HepG2 (cell line): Measurements from ENCODE around the gene ARHGEF11. TPM values are rescaled to one million over a fixed set of nuclear protein-coding genes. Genes with fewer than 3 reads are reported as not detected.

Experiments used
- ATAC-seq: fragments of 200-7000 bp; cut with Tn5 transposase; 3 replicates; pipeline ENCODE4 v1.9.1; 2020; ENCODE audit warnings: mild to moderate bottlenecking, moderate library complexity
- BruUV-seq: library from RNA; stranded (reverse); fragments of 400-500 nt; replicated peaks from 2 replicates; lab custom pipeline; 2021; lab: Mats Ljungman, UMichigan
- CTCF ChIA-PET: fragments of 300-600 bp; formaldehyde crosslinking; extraction: SDS; loops from one replicate; lab custom pipeline; 2021; ENCODE audit warnings: low total read pairs, inconsistent platforms, low intra/inter-chr PET ratio; lab: Yijun Ruan, JAX
- POLR2A ChIA-PET: fragments of 350-600 bp; sonication (Branson Sonifier 250); formaldehyde crosslinking; loops from one replicate; lab custom pipeline; 2020; ENCODE audit warnings: antibody characterized with exemption, inconsistent platforms; lab: Yijun Ruan, JAX
- DNase-seq: peaks from one replicate; pipeline ENCODE4 v3.0.0-alpha.2; 2015; ENCODE audit warnings: low spot score
- FAIRE-seq: peaks from 3 replicates; lab custom pipeline; 2011; peaks lifted over from hg19 to GRCh38; lab: Jason Lieb, UNC
- H2AFZ ChIP-seq: one replicate; pipeline ENCODE4 v1.6.1; 2011; ENCODE audit warnings: low read length, inconsistent platforms
- H3K27ac ChIP-seq: fragments of 300-600 bp; 3 replicates; pipeline ENCODE4 v1.8.0; 2011; ENCODE audit warnings: mixed run types, mild to moderate bottlenecking, mixed read lengths, low read length, inconsistent platforms; ENCODE audit not compliant: insufficient read depth; ENCODE audit errors: extremely low read length
- H3K27me3 ChIP-seq, 2 experiments: fragments of 200-600 bp in 1 of 2; 2 replicates in 1 of 2; 3 replicates in 1 of 2; pipeline versions ENCODE4 v1.6.0 to v1.8.0; 2011; ENCODE audit warnings: low read length in 2 of 2, mild to moderate bottlenecking in 2 of 2, moderate library complexity in 2 of 2, inconsistent platforms in 1 of 2; ENCODE audit not compliant: insufficient read depth in 2 of 2, control insufficient read depth in 1 of 2
- H3K36me3 ChIP-seq, 2 experiments: fragments of 200-600 bp in 1 of 2; replicated peaks in 1 of 2; 2 replicates in 1 of 2; 3 replicates in 1 of 2; pipeline versions ENCODE4 v1.5.1 to v1.8.0; 2011; ENCODE audit warnings: low read length in 2 of 2, inconsistent platforms in 1 of 2; ENCODE audit not compliant: insufficient read depth in 2 of 2, control insufficient read depth in 1 of 2
- H3K4me1 ChIP-seq: 2 replicates; pipeline ENCODE4 v1.5.1; 2012; ENCODE audit warnings: low read length, inconsistent platforms; ENCODE audit not compliant: insufficient read depth
- H3K4me2 ChIP-seq: 2 replicates; pipeline ENCODE4 v1.6.0; 2011; ENCODE audit warnings: low read depth, low read length, inconsistent platforms
- H3K4me3 ChIP-seq, 3 experiments: fragments of 200-600 bp in 1 of 3; sonication (generic), shearing (Covaris generic) in 1 of 3; replicated peaks in 1 of 3; 2 replicates each; pipeline ENCODE4 v1.5.1; 2011 to 2016; ENCODE audit warnings: low read length in 3 of 3, inconsistent platforms in 2 of 3, low read depth in 2 of 3, mild to moderate bottlenecking in 2 of 3, control low read depth in 1 of 3, mixed read lengths in 1 of 3; ENCODE audit not compliant: insufficient read depth in 1 of 3
- H3K79me2 ChIP-seq: one replicate; pipeline ENCODE4 v1.6.1; 2011; ENCODE audit warnings: low read length, inconsistent platforms; ENCODE audit not compliant: insufficient read depth
- H3K9ac ChIP-seq: 2 replicates; pipeline ENCODE4 v1.6.0; 2011; ENCODE audit warnings: mild to moderate bottlenecking, low read depth, low read length, inconsistent platforms; ENCODE audit not compliant: insufficient read depth
- H3K9me3 ChIP-seq: 2 replicates; pipeline ENCODE4 v1.5.1; 2012; ENCODE audit warnings: mild to moderate bottlenecking, low read length
- H4K20me1 ChIP-seq: 2 replicates; pipeline ENCODE4 v1.6.0; 2011; ENCODE audit warnings: inconsistent platforms, mild to moderate bottlenecking, low read length, moderate library complexity; ENCODE audit not compliant: insufficient read depth
- CBX5 ChIP-seq: sonication (generic); formaldehyde crosslinking; IDR thresholded peaks from 2 replicates; pipeline ENCODE4 v1.4.0; 2020; ENCODE audit warnings: missing genetic modification reagents, borderline replicate concordance
- ELF3 ChIP-seq: IDR thresholded peaks from 2 replicates; pipeline ENCODE4 v1.6.1; 2016; ENCODE audit warnings: missing genetic modification reagents, missing compliant biosample characterization
- MED1 ChIP-seq: sonication (generic); formaldehyde crosslinking; IDR thresholded peaks from 2 replicates; pipeline ENCODE4 v1.4.0; 2020; ENCODE audit warnings: missing genetic modification reagents
- MEIS2 ChIP-seq: sonication (generic); formaldehyde crosslinking; IDR thresholded peaks from 2 replicates; pipeline ENCODE4 v1.9.0; 2021; ENCODE audit warnings: mild to moderate bottlenecking, missing genetic modification reagents
- RAD21 ChIP-seq: fragments of 450-650 bp; formaldehyde crosslinking; IDR thresholded peaks from 2 replicates; pipeline ENCODE4 v1.5.0; 2020; ENCODE audit warnings: mild to moderate bottlenecking
- SMAD1 ChIP-seq: sonication (generic); formaldehyde crosslinking; IDR thresholded peaks from 2 replicates; pipeline ENCODE4 v1.4.0; 2020; ENCODE audit warnings: missing genetic modification reagents, low read depth, mild to moderate bottlenecking, borderline replicate concordance
- WGBS: methylation state at CpG from one replicate; pipeline ENCODE4 v1.1.6; 2017; ENCODE audit warnings: low lambda C conversion rate; 5-methylcytosine and 5-hydroxymethylcytosine counted together
- in situ Hi-C: cut with HindIII; loops from 2 replicates; pipeline ENCODE4 v1.10.0; 2017; ENCODE audit warnings: low pct_unique_long_range_greater_than_20kb; ENCODE audit not compliant: extremely low pct_ligation_motif_present
- intact Hi-C: fragments of 100-400 bp; cut with micrococcal nuclease; formaldehyde crosslinking; loops from one replicate; pipeline ENCODE4 v1.10.0; 2022; ENCODE audit not compliant: unreplicated experiment
- polyA plus RNA-seq, 8 experiments: library from polyadenylated mRNA; depleted of rRNA in 3 of 8; stranded (reverse) in 7 of 8; unstranded in 1 of 8; fragments of >200 nt; fragmentation: Illumina TruSeq in 4 of 8; extraction: Trizol in 4 of 8; gene quantifications; 2 replicates each; pipeline versions ENCODE4 v1.2.1 to v1.2.3, GENCODE V29; 2011 to 2016; ENCODE audit warnings: low read depth in 4 of 8, missing spikeins in 1 of 8, mixed read lengths in 1 of 8; ENCODE audit not compliant: insufficient read depth in 1 of 8
- total RNA-seq, 5 experiments: library from RNA; depleted of rRNA; stranded (reverse); fragments of >200 nt; fragmentation: Illumina TruSeq; extraction: Trizol; gene quantifications; 2 replicates each; pipeline ENCODE4 v1.2.3, GENCODE V29; 2016; ENCODE audit warnings: low read depth in 1 of 5
- TF ChIP-seq, protein P1 (sequence below): IDR thresholded peaks from 2 replicates; pipeline ENCODE4 v1.6.1; 2018; ENCODE audit warnings: missing genetic modification reagents, mild to moderate bottlenecking, missing compliant biosample characterization
- TF ChIP-seq, protein P2 (sequence below): sonication (generic); formaldehyde crosslinking; IDR thresholded peaks from 2 replicates; pipeline ENCODE4 v1.4.0; 2020; ENCODE audit warnings: missing genetic modification reagents

ARHGEF11 gene
- total and polyA plus RNA-seq, 2 of the 13 experiments (the other 11 are each of a cell fraction or from before 2014, with no cell fraction given): 16.5 to 21.2 TPM

GRCh38 chr1:156935505-156936128 lies 109.9 kb downstream of the ARHGEF11 start:
- POLR2A ChIA-PET: no interaction called here

More at GRCh38 chr1:156935505-156936128, 109.9 kb downstream of the ARHGEF11 start:
- H3K79me2 ChIP-seq: no peaks in the 10 kb centered on the region
- in situ Hi-C loops: no loop called here
- 100% methylated on average over 14 of the region's 17 CpGs for WGBS
- H3K4me2 ChIP-seq: no peak overlapping the region
- H4K20me1 ChIP-seq: no peaks in the 10 kb centered on the region
- FAIRE-seq: no peak
- H3K4me3 ChIP-seq: no peak overlapping the region
- no peak overlapping the region for H3K9ac ChIP-seq
- peaks cover 6 to 16% of the 10 kb centered on the region in 2 experiments; a peak in 3 of 5 replicates for H3K36me3 ChIP-seq
- TF ChIP-seq ELF3 (CRISPR knock-in tag): no peak
- TF ChIP-seq RAD21 (CRISPR knock-in tag): no peak
- TF ChIP-seq, protein P1, sequence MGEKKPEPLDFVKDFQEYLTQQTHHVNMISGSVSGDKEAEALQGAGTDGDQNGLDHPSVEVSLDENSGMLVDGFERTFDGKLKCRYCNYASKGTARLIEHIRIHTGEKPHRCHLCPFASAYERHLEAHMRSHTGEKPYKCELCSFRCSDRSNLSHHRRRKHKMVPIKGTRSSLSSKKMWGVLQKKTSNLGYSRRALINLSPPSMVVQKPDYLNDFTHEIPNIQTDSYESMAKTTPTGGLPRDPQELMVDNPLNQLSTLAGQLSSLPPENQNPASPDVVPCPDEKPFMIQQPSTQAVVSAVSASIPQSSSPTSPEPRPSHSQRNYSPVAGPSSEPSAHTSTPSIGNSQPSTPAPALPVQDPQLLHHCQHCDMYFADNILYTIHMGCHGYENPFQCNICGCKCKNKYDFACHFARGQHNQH: no peak
- TF ChIP-seq MED1 (CRISPR knock-in tag): no peak
- TF ChIP-seq CBX5 (CRISPR knock-in tag): no peak
- TF ChIP-seq, protein P2, sequence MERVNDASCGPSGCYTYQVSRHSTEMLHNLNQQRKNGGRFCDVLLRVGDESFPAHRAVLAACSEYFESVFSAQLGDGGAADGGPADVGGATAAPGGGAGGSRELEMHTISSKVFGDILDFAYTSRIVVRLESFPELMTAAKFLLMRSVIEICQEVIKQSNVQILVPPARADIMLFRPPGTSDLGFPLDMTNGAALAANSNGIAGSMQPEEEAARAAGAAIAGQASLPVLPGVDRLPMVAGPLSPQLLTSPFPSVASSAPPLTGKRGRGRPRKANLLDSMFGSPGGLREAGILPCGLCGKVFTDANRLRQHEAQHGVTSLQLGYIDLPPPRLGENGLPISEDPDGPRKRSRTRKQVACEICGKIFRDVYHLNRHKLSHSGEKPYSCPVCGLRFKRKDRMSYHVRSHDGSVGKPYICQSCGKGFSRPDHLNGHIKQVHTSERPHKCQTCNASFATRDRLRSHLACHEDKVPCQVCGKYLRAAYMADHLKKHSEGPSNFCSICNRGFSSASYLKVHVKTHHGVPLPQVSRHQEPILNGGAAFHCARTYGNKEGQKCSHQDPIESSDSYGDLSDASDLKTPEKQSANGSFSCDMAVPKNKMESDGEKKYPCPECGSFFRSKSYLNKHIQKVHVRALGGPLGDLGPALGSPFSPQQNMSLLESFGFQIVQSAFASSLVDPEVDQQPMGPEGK (CRISPR knock-in tag): no peak
- TF ChIP-seq MEIS2 (CRISPR knock-in tag): no peak
- no peak for TF ChIP-seq SMAD1 (CRISPR knock-in tag)
- no peak for ATAC-seq
- H3K27ac ChIP-seq: no peak overlapping the region
- H3K27me3 ChIP-seq: peaks cover 0 to 7% of the 10 kb centered on the region in 2 experiments; a peak in 2 of 5 replicates
- BruUV-seq: no TSS peak
- peaks cover 13% of the 10 kb centered on the region for H3K4me1 ChIP-seq
- DNase-seq: no peak
- CTCF ChIA-PET: no interaction called here
- no peak overlapping the region for H2AFZ ChIP-seq
- intact Hi-C loops: no loop called here
- no peaks in the 10 kb centered on the region for H3K9me3 ChIP-seq
